Pancreas (tissue), 10 donors: ENCODE data around the gene MICB. TPM values are rescaled to one million over a fixed set of nuclear protein-coding genes. Genes with fewer than 3 reads are reported as not detected.
A peak's percentile ranks its signal among the peaks of the same experiment; 100 is the strongest.
"Not testable (repeated sequence)": the region's sequence is repeated elsewhere in the genome, so short reads cannot be mapped to it uniquely, and the experiment has no call there.

ENCODE experiments used
- ATAC-seq, 4 donors: fragments of 200-7000 bp; cut with Tn5 transposase; one replicate each; pipeline versions ENCODE4 v1.8.0 to v1.9.1; 2020; ENCODE audit warnings: mild to moderate bottlenecking in 4 of 4, moderate library complexity in 4 of 4
- DNase-seq, 6 donors: peaks; one replicate each; pipeline ENCODE4 v3.0.0-alpha.2; 2020
- FAIRE-seq: peaks from 2 replicates; lab custom pipeline; 2012; peaks lifted over from hg19 to GRCh38; lab: Jason Lieb, UNC
- H3K27ac ChIP-seq, 4 donors: fragments of 200-600 bp; sonication (generic); 1 replicate in 3 of 4; 2 replicates in 1 of 4; pipeline versions ENCODE4 v1.5.0 to v1.8.0; 2020
- H3K27me3 ChIP-seq, 4 donors: fragments of 200-600 bp; one replicate each; pipeline ENCODE4 v1.8.0; 2021
- H3K36me3 ChIP-seq, 3 donors: fragments of 200-600 bp; sonication (generic) in 1 of 3; one replicate each; pipeline versions ENCODE4 v1.5.0 to v1.8.0; 2020 to 2021
- H3K4me1 ChIP-seq, 3 donors: fragments of 200-600 bp; one replicate each; pipeline ENCODE4 v1.8.0; 2021
- H3K4me3 ChIP-seq, 4 donors: fragments of 200-600 bp; sonication (generic) in 2 of 4; one replicate each; pipeline versions ENCODE4 v1.5.0 to v1.8.0; 2020 to 2021
- H3K9me3 ChIP-seq, 4 donors: fragments of 200-600 bp; one replicate each; pipeline ENCODE4 v1.8.0; 2021
- WGBS, 2 donors: extraction: QIAGEN DNeasy Blood & Tissue Kit; methylation state at CpG; one replicate each; pipeline ENCODE4 v1.1.7; 2013; 5-methylcytosine and 5-hydroxymethylcytosine counted together
- intact Hi-C, 3 donors: fragments of 100-400 bp; cut with DNase I; formaldehyde crosslinking; loops; one replicate each; pipeline versions ENCODE4 v1.11.1 to v1.14.2; 2022
- polyA plus RNA-seq, 2 donors: library from polyadenylated mRNA; stranded (reverse); fragments of 200-250 nt; gene quantifications; one replicate each; pipeline ENCODE4 v1.2.3, GENCODE V29; 2013
- total RNA-seq, 6 donors: library from RNA; stranded (reverse); fragmentation: NEBNext Ultra II Directional in 4 of 6; extraction: Animal tissue kit (Norgen Biotek cat#: 25700) in 4 of 6; gene quantifications; one replicate each; pipeline versions ENCODE4 v1.2.1 to v1.2.4, GENCODE V29; 2021 to 2023
- TF ChIP-seq, protein P1 (sequence below), 4 donors: fragments of 200-600 bp; sonication (generic) in 3 of 4; IDR thresholded peaks; one replicate each; pipeline versions ENCODE4 v1.5.0 to v1.8.0; 2021; ENCODE audit warnings: antibody characterized with exemption in 4 of 4
- donor health status: healthy with polysubstance abuse.
- donor health status: DM: no; HTN: no; CAD: no; lungs with moderate emphysema.
- donor health status: DM: no; HTN: no; CAD: no.
- donor health status: control.
- donor health status: control.
- donor health status: Bipolar disorder and iron deficiency.
- donor health status: DM: yes; HTN: yes; CAD: no.
- donor health status: DM: no; HTN: no; CAD: no.
- donor health status: DM: no; HTN: no; CAD: no.
- donor health status: DM: yes; HTN: yes; CAD: no.

MICB gene
- total and polyA plus RNA-seq, 8 donors = 0.23 to 1.7 (median 0.51) TPM

GRCh38 chr6:31495580-31495979 lies 2.4 kb upstream of the MICB start:
- TF ChIP-seq, protein P1, sequence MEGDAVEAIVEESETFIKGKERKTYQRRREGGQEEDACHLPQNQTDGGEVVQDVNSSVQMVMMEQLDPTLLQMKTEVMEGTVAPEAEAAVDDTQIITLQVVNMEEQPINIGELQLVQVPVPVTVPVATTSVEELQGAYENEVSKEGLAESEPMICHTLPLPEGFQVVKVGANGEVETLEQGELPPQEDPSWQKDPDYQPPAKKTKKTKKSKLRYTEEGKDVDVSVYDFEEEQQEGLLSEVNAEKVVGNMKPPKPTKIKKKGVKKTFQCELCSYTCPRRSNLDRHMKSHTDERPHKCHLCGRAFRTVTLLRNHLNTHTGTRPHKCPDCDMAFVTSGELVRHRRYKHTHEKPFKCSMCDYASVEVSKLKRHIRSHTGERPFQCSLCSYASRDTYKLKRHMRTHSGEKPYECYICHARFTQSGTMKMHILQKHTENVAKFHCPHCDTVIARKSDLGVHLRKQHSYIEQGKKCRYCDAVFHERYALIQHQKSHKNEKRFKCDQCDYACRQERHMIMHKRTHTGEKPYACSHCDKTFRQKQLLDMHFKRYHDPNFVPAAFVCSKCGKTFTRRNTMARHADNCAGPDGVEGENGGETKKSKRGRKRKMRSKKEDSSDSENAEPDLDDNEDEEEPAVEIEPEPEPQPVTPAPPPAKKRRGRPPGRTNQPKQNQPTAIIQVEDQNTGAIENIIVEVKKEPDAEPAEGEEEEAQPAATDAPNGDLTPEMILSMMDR (IDR thresholded peaks at IDR 0.05) = no peak
- no peak for ATAC-seq
- peaks cover 0 to 3% (median 0%) of the 10 kb centered on the region in 3 donors for H3K4me1 ChIP-seq
- FAIRE-seq = no peak
- H3K4me3 ChIP-seq = no peak overlapping the region
- peak overlapping the region in 1 of 4 donors; percentile 46 for H3K27ac ChIP-seq
- no peaks in the 10 kb centered on the region for H3K36me3 ChIP-seq
- no peaks in the 10 kb centered on the region for H3K27me3 ChIP-seq
- H3K9me3 ChIP-seq = no peaks in the 10 kb centered on the region
- intact Hi-C loops = no loop called here
- 80 to 89% methylated on average over 2 of the region's 2 CpGs for WGBS, 2 donors
- DNase-seq = no peak

GRCh38 chr6:31496826-31497225 lies 1.1 kb upstream of the MICB start:
- ATAC-seq, FAIRE-seq, H3K27ac ChIP-seq, DNase-seq, H3K4me1 ChIP-seq, H3K9me3 ChIP-seq, H3K27me3 ChIP-seq, intact Hi-C loops, H3K4me3 ChIP-seq, H3K36me3 ChIP-seq: not testable (repeated sequence)
- 40 to 58% methylated on average over 3 to 4 of the region's 4 CpGs for WGBS, 2 donors

GRCh38 chr6:31498748-31499147 lies 803 bp downstream of the MICB start:
- TF ChIP-seq, protein P1 (IDR thresholded peaks at IDR 0.05) = no peak
- Histone ChIP-seq H3K36me3 (no peaks in the 10 kb centered on the region), H3K9me3 (no peaks in the 10 kb centered on the region), H3K4me1 (peaks cover 0 to 3% (median 0%) of the 10 kb centered on the region in 3 donors), H3K4me3 (no peak overlapping the region), H3K27me3 (no peaks in the 10 kb centered on the region), H3K27ac (no peak overlapping the region)
- intact Hi-C loops = no loop called here
- ATAC-seq = no peak
- DNase-seq = no peak
- FAIRE-seq = no peak
- WGBS, 2 donors = 5 to 17% methylated on average over 20 to 21 of the region's 21 CpGs

DNA sequence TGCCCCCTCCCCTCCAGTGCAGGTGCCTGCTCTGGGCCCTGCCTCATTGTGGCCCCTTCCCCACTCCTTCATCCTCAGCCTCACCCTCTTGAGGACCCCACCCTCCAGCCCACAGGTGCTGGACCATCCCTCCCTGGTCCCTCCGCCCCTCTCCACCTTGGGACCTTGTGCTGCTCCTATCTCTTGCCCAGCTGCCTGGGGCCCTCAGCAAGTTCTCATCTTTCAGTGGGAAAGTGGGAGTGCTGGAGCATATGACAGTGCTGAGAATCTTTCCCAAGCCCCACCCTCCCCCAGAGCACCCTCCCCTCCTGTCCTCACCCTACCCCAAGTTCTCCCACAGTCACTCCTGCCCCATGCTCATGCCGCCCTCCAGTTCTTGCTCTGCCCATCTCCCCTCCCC lies 1.7 kb downstream of the MICB start:
- H3K9me3 ChIP-seq, DNase-seq, H3K36me3 ChIP-seq, H3K27ac ChIP-seq, H3K4me1 ChIP-seq, intact Hi-C loops, H3K27me3 ChIP-seq, H3K4me3 ChIP-seq, FAIRE-seq, ATAC-seq: not testable (repeated sequence)
- 90% methylated on average over 1 of the region's 2 CpGs; no CpG with 5 or more reads in 1 of the 2 donors for WGBS, 2 donors

- H3K36me3 ChIP-seq = no peaks in the 10 kb centered on the region
- no peaks in the 10 kb centered on the region for H3K27me3 ChIP-seq
- no peak overlapping the region for H3K27ac ChIP-seq
- H3K4me1 ChIP-seq = no peaks in the 10 kb centered on the region
- intact Hi-C loops = no loop called here
- DNase-seq (no peak), ATAC-seq (no peak), FAIRE-seq (no peak)
- no peaks in the 10 kb centered on the region for H3K9me3 ChIP-seq
- TF ChIP-seq, protein P1 (IDR thresholded peaks at IDR 0.05) = no peak
- H3K4me3 ChIP-seq = no peak overlapping the region
Measured at GRCh38 chr6:31502586-31502985, 4.6 kb downstream of the MICB start.

DNA sequence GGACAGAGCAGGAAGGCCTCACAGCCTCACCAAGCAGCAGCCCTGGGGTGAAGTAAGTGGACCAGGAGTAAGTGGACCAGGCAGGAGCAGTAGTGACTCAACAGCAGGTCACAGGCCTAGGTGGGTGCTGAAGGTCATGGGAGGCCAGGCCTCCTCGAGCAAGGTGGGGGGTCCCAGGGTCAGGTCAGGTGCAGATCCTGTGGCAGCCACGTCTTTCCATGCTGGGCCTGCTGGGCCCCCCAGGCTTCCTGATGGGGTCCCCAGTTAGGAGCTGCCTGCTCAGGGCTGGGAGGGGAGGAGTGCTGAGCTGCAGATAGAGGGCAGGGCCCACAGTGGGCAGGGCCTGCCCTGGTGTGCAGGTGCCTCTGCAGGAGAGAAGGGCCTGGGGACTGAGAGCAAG lies 11.1 kb downstream of the MICB start:
- DNase-seq, H3K36me3 ChIP-seq, H3K27me3 ChIP-seq, intact Hi-C loops, H3K9me3 ChIP-seq, H3K4me3 ChIP-seq, H3K4me1 ChIP-seq, ATAC-seq, FAIRE-seq, H3K27ac ChIP-seq: not testable (repeated sequence)
- WGBS, 2 donors = 41 to 45% methylated on average over 2 of the region's 2 CpGs
